SH-SY5Y (cell line): ENCODE measurements around the gene TMEM176A.

Source experiments
- GATA2 ChIP-seq: IDR thresholded peaks from 2 replicates; pipeline ENCODE4 v1.6.1; 2011; ENCODE audit warnings: mild to moderate bottlenecking, low read depth, low read length
- GATA3 ChIP-seq: IDR thresholded peaks from 2 replicates; pipeline ENCODE4 v1.6.1; 2011; ENCODE audit warnings: low read depth, mild to moderate bottlenecking, low read length, moderate library complexity

The TMEM176A gene

GRCh38 chr7:150824379-150825177 is 24.0 kb downstream of the TMEM176A start:
- TF ChIP-seq GATA3 (no peak), GATA2 (no peak)

- no peak for TF ChIP-seq GATA2
- TF ChIP-seq GATA3 = no peak
These were observed 25.7 kb downstream of the TMEM176A start for GRCh38 chr7:150826061-150826849.

- no peak for TF ChIP-seq GATA2
- no peak for TF ChIP-seq GATA3
These were observed 27.8 kb downstream of the TMEM176A start for GRCh38 chr7:150828384-150828783.

DNA sequence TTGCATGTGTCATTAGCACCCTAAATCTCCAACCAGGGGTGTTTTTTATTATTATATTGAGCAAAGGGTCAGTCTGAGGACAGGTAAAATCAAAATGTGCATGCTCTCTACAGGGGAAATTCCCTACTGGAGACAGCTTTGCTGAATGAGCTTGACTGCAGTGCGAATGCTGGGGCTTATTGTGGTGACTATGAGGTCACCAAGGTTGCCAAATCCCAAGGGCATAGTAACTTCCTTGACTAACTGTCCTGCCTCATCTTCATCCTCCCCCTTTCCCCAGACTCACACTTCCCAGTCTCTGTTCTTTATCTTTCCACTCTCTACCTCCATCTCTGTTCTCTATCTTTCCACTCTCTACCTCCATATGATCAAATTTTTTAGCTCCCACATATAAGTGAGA is 28.9 kb downstream of the TMEM176A start:
- TF ChIP-seq GATA2 (no peak), GATA3 (no peak)

GRCh38 chr7:150830937-150831336 is 30.4 kb downstream of the TMEM176A start:
- TF ChIP-seq GATA3 = no peak
- TF ChIP-seq GATA2 = no peak

- TF ChIP-seq GATA2 = no peak
These were observed 31.3 kb downstream of the TMEM176A start for GRCh38 chr7:150831851-150832250.

DNA sequence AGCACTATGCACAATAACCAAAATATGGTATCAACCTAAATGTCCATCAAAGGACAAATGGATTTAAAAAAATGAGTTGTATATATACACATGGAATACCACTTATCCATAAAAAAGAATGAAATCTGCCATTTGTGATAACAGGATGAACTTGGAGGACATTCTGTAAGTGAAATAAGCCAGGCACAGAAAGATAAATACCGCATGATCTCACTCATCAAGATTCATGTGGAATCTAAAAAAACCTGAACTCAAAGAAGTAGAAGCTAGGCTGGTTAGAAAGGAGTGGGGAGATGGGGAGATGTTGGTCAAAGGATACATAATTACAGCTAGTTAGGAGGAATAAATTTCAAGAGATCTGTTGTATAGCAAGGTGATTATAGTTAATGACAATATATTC is 34.5 kb downstream of the TMEM176A start:
- no peak for TF ChIP-seq GATA3
- no peak for TF ChIP-seq GATA2

- TF ChIP-seq GATA3 = no peak
- TF ChIP-seq GATA2 = no peak
These were observed 35.2 kb downstream of the TMEM176A start for GRCh38 chr7:150835702-150836280.

GRCh38 chr7:150838965-150839650 is 38.5 kb downstream of the TMEM176A start:
- no peak for TF ChIP-seq GATA2
- no peak for TF ChIP-seq GATA3

DNA sequence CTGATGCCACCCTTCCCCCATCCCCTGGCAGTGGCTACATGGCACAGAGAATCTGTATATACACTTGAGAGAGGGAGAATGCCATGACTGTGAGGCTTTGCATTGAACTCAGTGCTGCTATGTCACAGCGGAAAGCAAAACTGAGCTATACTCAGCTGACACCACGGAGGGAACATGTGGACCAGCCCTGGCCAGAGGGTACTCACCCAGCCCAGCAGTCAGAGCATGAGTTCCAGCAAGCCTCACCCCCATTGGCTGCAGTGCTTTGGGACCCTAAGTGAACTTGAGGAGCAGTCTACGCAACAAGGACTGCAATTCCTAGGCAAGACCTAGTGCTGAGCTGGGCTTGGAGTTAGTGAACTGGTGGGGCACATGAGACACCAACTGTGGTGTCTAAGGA is 41.4 kb downstream of the TMEM176A start:
- no peak for TF ChIP-seq GATA3
- TF ChIP-seq GATA2 = no peak

- TF ChIP-seq GATA3 (no peak), GATA2 (no peak)
These were observed 42.1 kb downstream of the TMEM176A start for GRCh38 chr7:150842716-150843115.

DNA sequence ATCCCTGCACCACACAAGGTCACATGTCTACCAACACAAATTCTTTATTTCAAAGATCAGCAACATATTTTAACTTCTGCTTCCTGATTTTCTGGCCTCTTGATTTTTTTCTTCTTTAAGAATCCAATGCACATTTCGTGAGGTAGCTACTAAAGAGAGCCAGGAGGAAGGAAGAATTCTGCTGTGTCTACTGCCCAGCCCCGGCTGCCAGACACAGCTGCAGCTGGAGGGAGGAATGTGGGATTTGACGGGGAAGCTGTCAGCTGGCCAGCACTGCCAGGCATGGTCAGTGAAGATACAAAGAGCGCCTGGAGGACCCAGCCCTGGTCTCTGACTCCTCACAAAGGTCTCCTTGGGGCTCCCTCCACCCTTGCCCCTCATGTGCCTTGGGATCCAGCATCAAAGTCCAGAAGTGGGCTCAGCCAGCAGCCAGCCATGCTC is 44.9 kb downstream of the TMEM176A start:
- TF ChIP-seq GATA3 = no peak
- TF ChIP-seq GATA2 = no peak

DNA sequence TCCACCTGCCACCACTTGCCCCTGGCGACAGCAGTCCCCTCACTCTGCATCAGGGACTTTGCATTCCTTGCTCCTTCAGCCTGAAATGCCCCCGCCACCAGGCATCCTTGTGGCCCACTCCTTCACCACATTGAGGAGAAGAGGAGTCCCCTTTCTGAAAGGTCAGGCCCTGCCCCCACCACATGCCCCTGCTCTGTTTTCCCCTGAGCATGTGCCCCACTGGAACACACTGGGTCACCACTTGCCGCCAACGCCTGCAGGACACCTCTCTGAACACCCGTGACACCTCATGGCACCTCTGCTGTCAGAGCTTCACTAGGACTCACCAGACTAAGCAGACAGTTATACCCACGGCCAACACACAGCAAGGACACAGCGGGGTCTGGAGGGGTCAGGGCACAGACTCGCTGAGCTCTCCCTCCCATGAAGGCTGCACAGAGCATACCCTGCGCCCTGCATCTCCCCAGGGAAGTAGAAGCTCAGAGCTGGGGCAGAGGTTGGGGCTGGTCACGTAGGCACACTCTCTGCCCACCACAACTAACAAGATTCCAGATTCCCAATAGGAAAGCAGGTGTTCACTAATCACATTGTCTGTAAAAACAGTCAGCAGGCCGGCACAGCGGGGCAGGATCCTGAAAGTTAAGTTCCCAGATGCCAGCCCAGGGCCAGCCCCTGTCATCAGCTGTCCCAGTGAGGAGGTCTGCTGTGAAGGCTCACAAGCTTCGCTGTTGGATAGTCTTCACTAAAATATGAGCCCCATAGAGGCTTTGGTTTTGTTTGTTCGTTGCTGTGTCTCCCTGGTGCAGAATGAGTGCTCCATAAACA is 45.9 kb downstream of the TMEM176A start:
- TF ChIP-seq GATA3 (no peak), GATA2 (no peak)
